GM13977 (cell line): ENCODE data around the gene CD1E.

ENCODE experiments used
- DNase-seq: peaks from one replicate; pipeline ENCODE4 v3.0.0; 2012; ENCODE audit warnings: low spot score
- CTCF ChIP-seq: IDR thresholded peaks from 2 replicates; pipeline ENCODE4 v1.5.1; 2012; ENCODE audit warnings: mild to moderate bottlenecking, control low read depth; ENCODE audit not compliant: insufficient read depth; ENCODE audit errors: extremely low read depth, missing control alignments
- in situ Hi-C: fragments of 300-500 bp; cut with MboI; formaldehyde crosslinking; loops from one replicate; pipeline ENCODE4 v1.12.0; 2022; ENCODE audit warnings: low sequenced_read_pairs, low pct_unique_long_range_greater_than_20kb, mixed read lengths, inconsistent platforms; ENCODE audit not compliant: unreplicated experiment

The CD1E gene

GRCh38 chr1:158328426-158328825 lies 25.3 kb upstream of the CD1E start:
- TF ChIP-seq CTCF: no peak
- in situ Hi-C loops: no loop called here
- DNase-seq: no peak

GRCh38 chr1:158329300-158329699 lies 24.4 kb upstream of the CD1E start:
- in situ Hi-C loops: no loop called here
- no peak for TF ChIP-seq CTCF
- DNase-seq: no peak

GRCh38 chr1:158329733-158330132 lies 24.0 kb upstream of the CD1E start:
- peak; percentile 77 for TF ChIP-seq CTCF
- in situ Hi-C loops: no loop called here
- peak; percentile 45 for DNase-seq

- DNase-seq: no peak
- no peak for TF ChIP-seq CTCF
- in situ Hi-C loops: no loop called here
Measured at GRCh38 chr1:158330391-158331105, 23.1 kb upstream of the CD1E start.

- in situ Hi-C loops: no loop called here
- DNase-seq: no peak
- no peak for TF ChIP-seq CTCF
Measured at GRCh38 chr1:158331106-158331425, 22.6 kb upstream of the CD1E start.

- in situ Hi-C loops: no loop called here
- no peak for DNase-seq
- TF ChIP-seq CTCF: no peak
Measured at GRCh38 chr1:158331481-158332150, 22.1 kb upstream of the CD1E start, which contains the start of gene CD1B. Gene CD1B (minus strand): TSS chr1:158331531. CDS start chr1:158331423, 108 bp downstream.
